Measurements from ENCODE around the gene ARFGAP3.

The ARFGAP3 gene

DNA sequence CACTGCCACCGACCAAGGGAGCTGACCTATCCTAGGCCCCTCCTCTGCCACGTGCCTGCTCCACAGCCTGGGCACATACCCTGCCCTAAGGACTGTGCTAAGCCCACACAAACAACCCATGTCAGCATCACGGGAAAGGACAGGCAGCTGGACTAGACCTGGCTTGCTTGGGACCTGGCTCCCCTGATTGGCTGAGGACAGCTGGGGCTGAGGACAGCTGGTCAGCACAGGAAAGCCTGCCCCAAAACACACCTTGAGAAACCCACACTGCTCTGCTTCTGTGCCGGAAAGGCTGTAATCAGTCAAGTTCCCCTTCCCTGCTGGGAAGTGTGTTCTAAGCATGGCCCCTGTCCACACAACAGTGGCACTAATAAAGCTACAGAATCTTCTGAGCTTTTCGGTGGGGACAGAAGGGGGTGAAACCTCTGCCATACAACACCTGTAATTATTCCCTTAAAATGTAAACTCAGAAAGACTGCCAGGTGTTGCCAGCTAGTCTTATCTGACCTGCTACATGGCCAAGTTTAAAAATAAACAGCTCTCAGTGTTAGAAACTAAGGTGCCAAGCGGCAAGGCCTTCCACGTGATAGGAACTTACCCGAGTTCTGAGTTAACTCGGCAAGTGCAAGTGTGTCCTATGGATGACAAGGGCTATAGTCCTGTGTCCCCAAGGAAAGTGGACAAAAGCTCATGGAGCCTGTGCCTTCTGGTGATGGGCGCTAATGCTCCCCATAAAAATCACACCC is 35.7 kb upstream of the ARFGAP3 start:
- H3K4me3 ChIP-seq (ENCODE audit: low read depth in 1 of 2, low read length in 2 of 2): no peak overlapping the region
- H3K27ac ChIP-seq (ENCODE audit: low read depth, low read length): no peak overlapping the region
- H3K9me3 ChIP-seq (ENCODE audit: low read length): no peaks in the 10 kb centered on the region
- peaks cover 19% of the 10 kb centered on the region for H3K4me1 ChIP-seq (ENCODE audit: insufficient read depth, low read length)
- no peaks in the 10 kb centered on the region for H3K27me3 ChIP-seq (ENCODE audit: control insufficient read depth in 1 of 2, insufficient read depth in 2 of 2, low read length in 2 of 2)
- peaks cover 45% of the 10 kb centered on the region for H3K36me3 ChIP-seq (ENCODE audit: insufficient read depth, low read length)
- H3K9ac ChIP-seq (ENCODE audit: low read length): no peak overlapping the region

DNA sequence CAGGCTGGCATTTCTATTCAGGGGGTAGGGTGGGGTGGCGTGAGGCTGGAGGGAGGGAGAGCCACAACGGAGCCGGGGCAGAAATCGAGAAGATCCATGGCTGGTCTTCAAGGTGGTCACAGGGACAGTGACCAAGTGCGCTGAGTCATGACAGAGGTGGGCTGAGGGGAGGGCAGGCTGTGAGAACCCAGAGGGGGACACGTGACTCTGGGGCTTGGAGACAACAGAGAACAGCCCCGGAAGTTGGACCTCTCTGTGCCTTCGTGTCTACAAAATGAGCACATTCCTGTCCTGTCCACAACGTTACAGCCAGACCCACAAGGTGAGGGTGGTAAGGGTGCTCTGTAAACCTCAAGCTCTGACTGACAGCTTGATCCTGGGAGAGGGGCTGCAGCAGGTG is 35.1 kb upstream of the ARFGAP3 start:
- no peak overlapping the region for H3K9ac ChIP-seq (ENCODE audit: low read length)
- H3K4me1 ChIP-seq (ENCODE audit: insufficient read depth, low read length): peaks cover 19% of the 10 kb centered on the region
- H3K27ac ChIP-seq (ENCODE audit: low read depth, low read length): no peak overlapping the region
- H3K27me3 ChIP-seq (ENCODE audit: control insufficient read depth in 1 of 2, insufficient read depth in 2 of 2, low read length in 2 of 2): no peaks in the 10 kb centered on the region
- peaks cover 51% of the 10 kb centered on the region for H3K36me3 ChIP-seq (ENCODE audit: insufficient read depth, low read length)
- H3K4me3 ChIP-seq (ENCODE audit: low read depth in 1 of 2, low read length in 2 of 2): no peak overlapping the region
- H3K9me3 ChIP-seq (ENCODE audit: low read length): no peaks in the 10 kb centered on the region

GRCh38 chr22:42891696-42892095 is 34.6 kb upstream of the ARFGAP3 start:
- no peak overlapping the region for H3K4me3 ChIP-seq (ENCODE audit: low read depth in 1 of 2, low read length in 2 of 2)
- H3K27me3 ChIP-seq (ENCODE audit: control insufficient read depth in 1 of 2, insufficient read depth in 2 of 2, low read length in 2 of 2): no peaks in the 10 kb centered on the region
- no peak overlapping the region for H3K9ac ChIP-seq (ENCODE audit: low read length)
- no peaks in the 10 kb centered on the region for H3K9me3 ChIP-seq (ENCODE audit: low read length)
- H3K36me3 ChIP-seq (ENCODE audit: insufficient read depth, low read length): peaks cover 55% of the 10 kb centered on the region
- H3K4me1 ChIP-seq (ENCODE audit: insufficient read depth, low read length): peaks cover 19% of the 10 kb centered on the region
- H3K27ac ChIP-seq (ENCODE audit: low read depth, low read length): no peak overlapping the region

- Histone ChIP-seq H3K27ac (ENCODE audit: low read depth, low read length) (no peak overlapping the region), H3K4me3 (ENCODE audit: low read depth in 1 of 2, low read length in 2 of 2) (no peak overlapping the region), H3K9me3 (ENCODE audit: low read length) (no peaks in the 10 kb centered on the region), H3K36me3 (ENCODE audit: insufficient read depth, low read length) (peaks cover 62% of the 10 kb centered on the region), H3K4me1 (ENCODE audit: insufficient read depth, low read length) (peaks cover 14% of the 10 kb centered on the region), H3K27me3 (ENCODE audit: control insufficient read depth in 1 of 2, insufficient read depth in 2 of 2, low read length in 2 of 2) (no peaks in the 10 kb centered on the region), H3K9ac (ENCODE audit: low read length) (no peak overlapping the region)
Measured at GRCh38 chr22:42891008-42891407, 33.9 kb upstream of the ARFGAP3 start.

DNA sequence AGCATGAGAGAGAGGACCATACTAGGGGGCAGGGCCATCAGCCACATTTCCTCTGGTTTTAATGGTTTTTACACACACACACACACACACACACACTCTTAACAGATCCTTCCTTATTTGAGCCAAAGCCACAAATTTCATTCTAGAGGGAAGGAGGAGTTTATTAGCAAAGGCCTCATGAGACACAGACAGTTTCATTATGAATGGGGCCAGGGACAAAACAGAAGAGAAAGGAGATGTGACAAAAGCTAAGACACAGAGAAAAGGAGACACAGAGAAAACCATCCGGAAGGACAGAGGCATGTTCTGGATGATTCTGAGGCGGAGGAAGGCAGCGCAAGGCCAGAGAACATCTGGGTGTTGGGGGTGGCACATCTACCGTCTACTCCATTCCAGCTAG is 32.2 kb upstream of the ARFGAP3 start:
- Histone ChIP-seq H3K36me3 (ENCODE audit: insufficient read depth, low read length) (peaks cover 71% of the 10 kb centered on the region), H3K4me1 (ENCODE audit: insufficient read depth, low read length) (no peaks in the 10 kb centered on the region), H3K9ac (ENCODE audit: low read length) (no peak overlapping the region), H3K27ac (ENCODE audit: low read depth, low read length) (no peak overlapping the region), H3K9me3 (ENCODE audit: low read length) (no peaks in the 10 kb centered on the region), H3K27me3 (ENCODE audit: control insufficient read depth in 1 of 2, insufficient read depth in 2 of 2, low read length in 2 of 2) (no peaks in the 10 kb centered on the region), H3K4me3 (ENCODE audit: low read depth in 1 of 2, low read length in 2 of 2) (no peak overlapping the region)

GRCh38 chr22:42887523-42888507 is 30.7 kb upstream of the ARFGAP3 start:
- Histone ChIP-seq H3K27ac (ENCODE audit: low read depth, low read length) (no peak overlapping the region), H3K9ac (ENCODE audit: low read length) (no peak overlapping the region), H3K4me1 (ENCODE audit: insufficient read depth, low read length) (no peaks in the 10 kb centered on the region), H3K27me3 (ENCODE audit: control insufficient read depth in 1 of 2, insufficient read depth in 2 of 2, low read length in 2 of 2) (no peaks in the 10 kb centered on the region), H3K9me3 (ENCODE audit: low read length) (no peaks in the 10 kb centered on the region), H3K4me3 (ENCODE audit: low read depth in 1 of 2, low read length in 2 of 2) (no peak overlapping the region), H3K36me3 (ENCODE audit: insufficient read depth, low read length) (peaks cover 81% of the 10 kb centered on the region)

- Histone ChIP-seq H3K36me3 (ENCODE audit: insufficient read depth, low read length) (peaks cover 81% of the 10 kb centered on the region), H3K27me3 (ENCODE audit: control insufficient read depth in 1 of 2, insufficient read depth in 2 of 2, low read length in 2 of 2) (no peaks in the 10 kb centered on the region), H3K27ac (ENCODE audit: low read depth, low read length) (no peak overlapping the region), H3K4me1 (ENCODE audit: insufficient read depth, low read length) (no peaks in the 10 kb centered on the region), H3K9me3 (ENCODE audit: low read length) (no peaks in the 10 kb centered on the region), H3K9ac (ENCODE audit: low read length) (no peak overlapping the region), H3K4me3 (ENCODE audit: low read depth in 1 of 2, low read length in 2 of 2) (no peak overlapping the region)
Measured at GRCh38 chr22:42887120-42887519, 30.0 kb upstream of the ARFGAP3 start.

- Histone ChIP-seq H3K27me3 (ENCODE audit: control insufficient read depth in 1 of 2, insufficient read depth in 2 of 2, low read length in 2 of 2) (no peaks in the 10 kb centered on the region), H3K27ac (ENCODE audit: low read depth, low read length) (no peak overlapping the region), H3K36me3 (ENCODE audit: insufficient read depth, low read length) (peaks cover 83% of the 10 kb centered on the region), H3K4me1 (ENCODE audit: insufficient read depth, low read length) (no peaks in the 10 kb centered on the region), H3K4me3 (ENCODE audit: low read depth in 1 of 2, low read length in 2 of 2) (no peak overlapping the region), H3K9ac (ENCODE audit: low read length) (no peak overlapping the region), H3K9me3 (ENCODE audit: low read length) (no peaks in the 10 kb centered on the region)
Measured at GRCh38 chr22:42885446-42885845, 28.4 kb upstream of the ARFGAP3 start.

DNA sequence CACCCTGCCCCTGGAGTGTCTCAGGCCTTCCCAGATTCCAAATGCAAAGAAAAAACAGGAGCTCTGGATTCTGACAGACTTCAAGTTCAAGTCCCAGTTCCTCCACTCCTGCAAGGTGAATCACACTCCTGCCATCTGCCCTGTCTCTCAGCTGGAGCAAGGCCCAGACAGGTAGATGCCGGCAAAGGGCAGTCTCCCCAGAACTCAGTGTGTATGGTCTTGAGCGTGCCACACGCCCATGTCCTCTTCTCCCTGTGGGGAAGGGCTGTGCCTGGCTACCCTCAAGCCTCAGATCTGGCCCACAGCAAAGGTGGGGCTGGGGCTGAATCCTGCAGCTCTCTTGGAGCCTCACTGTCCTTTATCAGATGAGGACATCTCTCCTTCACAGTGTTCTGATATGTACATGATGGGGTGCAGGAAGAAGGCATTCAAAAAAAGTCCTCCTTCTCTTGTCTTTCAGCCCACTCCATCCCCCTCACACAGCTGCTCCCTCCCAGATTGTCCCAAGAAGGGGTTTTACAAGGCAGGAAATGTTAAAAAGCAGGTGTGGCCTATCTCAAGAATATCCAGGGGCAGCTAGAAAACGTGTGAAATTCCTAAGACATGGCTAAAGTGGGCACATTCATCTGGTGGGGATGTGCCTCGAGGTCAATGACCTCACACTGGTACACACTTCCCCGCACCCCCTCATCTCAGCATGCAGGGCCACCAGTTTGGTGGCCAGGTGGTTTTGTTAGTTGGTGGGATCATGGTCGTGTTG is 27.7 kb upstream of the ARFGAP3 start:
- Histone ChIP-seq H3K4me3 (ENCODE audit: low read depth in 1 of 2, low read length in 2 of 2) (no peak overlapping the region), H3K36me3 (ENCODE audit: insufficient read depth, low read length) (peaks cover 89% of the 10 kb centered on the region), H3K9ac (ENCODE audit: low read length) (no peak overlapping the region), H3K4me1 (ENCODE audit: insufficient read depth, low read length) (no peaks in the 10 kb centered on the region), H3K27me3 (ENCODE audit: control insufficient read depth in 1 of 2, insufficient read depth in 2 of 2, low read length in 2 of 2) (no peaks in the 10 kb centered on the region), H3K9me3 (ENCODE audit: low read length) (no peaks in the 10 kb centered on the region), H3K27ac (ENCODE audit: low read depth, low read length) (no peak overlapping the region)

DNA sequence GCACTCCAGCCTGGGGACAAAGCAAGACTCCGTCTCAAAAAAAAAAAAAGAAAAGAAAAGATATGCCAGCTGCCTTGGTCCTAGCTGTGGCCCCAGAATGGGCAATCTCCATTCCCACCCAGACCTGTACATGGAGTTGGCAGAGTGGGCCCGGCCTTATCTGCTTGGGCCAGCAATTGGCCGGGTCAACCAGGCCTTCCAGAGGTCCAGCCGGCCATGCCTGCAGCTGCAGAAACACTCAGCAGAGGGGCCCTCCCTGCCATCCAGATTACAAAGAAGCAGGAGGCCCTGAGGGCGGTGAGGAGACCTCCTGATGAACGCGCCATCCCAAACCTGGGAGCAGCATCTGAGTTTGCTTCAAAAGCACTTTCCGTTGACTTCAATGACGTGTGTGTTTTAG is 26.9 kb upstream of the ARFGAP3 start:
- H3K27ac ChIP-seq (ENCODE audit: low read depth, low read length): no peak overlapping the region
- no peaks in the 10 kb centered on the region for H3K4me1 ChIP-seq (ENCODE audit: insufficient read depth, low read length)
- H3K4me3 ChIP-seq (ENCODE audit: low read depth in 1 of 2, low read length in 2 of 2): no peak overlapping the region
- peaks cover 87% of the 10 kb centered on the region for H3K36me3 ChIP-seq (ENCODE audit: insufficient read depth, low read length)
- no peaks in the 10 kb centered on the region for H3K27me3 ChIP-seq (ENCODE audit: control insufficient read depth in 1 of 2, insufficient read depth in 2 of 2, low read length in 2 of 2)
- no peak overlapping the region for H3K9ac ChIP-seq (ENCODE audit: low read length)
- H3K9me3 ChIP-seq (ENCODE audit: low read length): no peaks in the 10 kb centered on the region

- H3K9me3 ChIP-seq (ENCODE audit: low read length): no peaks in the 10 kb centered on the region
- no peak overlapping the region for H3K27ac ChIP-seq (ENCODE audit: low read depth, low read length)
- no peaks in the 10 kb centered on the region for H3K27me3 ChIP-seq (ENCODE audit: control insufficient read depth in 1 of 2, insufficient read depth in 2 of 2, low read length in 2 of 2)
- H3K4me3 ChIP-seq (ENCODE audit: low read depth in 1 of 2, low read length in 2 of 2): no peak overlapping the region
- no peak overlapping the region for H3K9ac ChIP-seq (ENCODE audit: low read length)
- peaks cover 87% of the 10 kb centered on the region for H3K36me3 ChIP-seq (ENCODE audit: insufficient read depth, low read length)
- no peaks in the 10 kb centered on the region for H3K4me1 ChIP-seq (ENCODE audit: insufficient read depth, low read length)
Measured at GRCh38 chr22:42883121-42883520, 26.0 kb upstream of the ARFGAP3 start.
